Gastroesophageal sphincter (tissue), 3 donors: ENCODE data around the gene TRRAP.

ENCODE experiments used
- CTCF ChIP-seq, 4 experiments: fragments of 200-600 bp in 2 of 4; fragments of 450-650 bp in 2 of 4; sonication (generic) in 1 of 4; IDR thresholded peaks; one replicate each; pipeline ENCODE4 v1.5.1; 2017 to 2019; ENCODE audit warnings: antibody characterized with exemption in 4 of 4, mild to moderate bottlenecking in 2 of 4, moderate library complexity in 2 of 4
- POLR2A ChIP-seq, 2 donors: fragments of 450-650 bp; IDR thresholded peaks; one replicate each; pipeline ENCODE4 v1.6.1; 2017; ENCODE audit warnings: antibody characterized with exemption in 2 of 2, mild to moderate bottlenecking in 2 of 2, moderate library complexity in 1 of 2
- POLR2AphosphoS5 ChIP-seq: sonication (generic); formaldehyde crosslinking; IDR thresholded peaks from one replicate; pipeline ENCODE4 v1.6.1; 2017; ENCODE audit warnings: antibody characterized with exemption

DNA sequence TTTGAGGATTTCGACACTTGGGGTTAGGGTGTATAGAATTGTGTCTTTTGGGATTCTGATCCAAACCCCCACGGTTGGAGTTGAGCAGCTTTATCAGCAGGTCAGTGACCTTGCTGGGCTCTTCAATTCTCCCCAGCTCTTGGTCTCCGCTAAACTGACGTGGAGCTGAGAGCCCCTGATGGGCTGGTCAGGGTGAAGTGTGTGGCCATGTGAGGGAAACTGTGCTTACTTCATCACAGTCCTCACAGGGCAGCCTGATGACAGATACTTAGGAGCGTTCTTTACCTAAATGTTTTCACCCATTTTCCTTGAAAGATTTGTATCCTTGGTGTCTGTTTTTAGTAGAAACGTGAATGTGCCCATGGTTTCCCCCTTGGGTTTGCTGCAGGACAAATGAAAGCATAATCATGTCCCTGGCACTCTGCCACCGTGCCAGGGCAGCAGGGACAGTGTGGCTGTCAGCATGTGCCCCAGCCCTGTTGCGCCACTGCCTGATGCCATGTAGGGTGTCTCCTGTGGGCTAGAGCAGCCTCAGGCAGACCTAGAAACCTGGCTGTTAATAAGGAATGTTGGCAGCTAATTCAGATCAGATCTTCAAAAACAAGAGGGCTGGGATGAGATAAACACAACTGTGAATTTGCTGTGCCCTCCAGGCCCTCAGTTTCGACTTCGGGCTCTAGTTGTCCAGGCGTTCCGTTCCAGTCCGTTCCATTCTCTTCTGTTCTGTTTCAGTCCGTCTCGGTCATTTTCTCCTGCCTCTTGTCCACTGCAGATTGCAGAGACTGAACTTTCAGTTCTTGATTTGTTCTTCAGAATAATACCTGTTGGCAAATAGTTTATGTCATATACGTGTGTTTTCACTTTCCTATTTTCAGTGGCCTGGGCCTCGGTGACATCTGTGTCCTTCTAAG, 96.8 kb downstream of the TRRAP start:
- TF ChIP-seq CTCF (IDR thresholded peaks at IDR 0.05), result no peak
- TF ChIP-seq POLR2A (IDR thresholded peaks at IDR 0.05), result no peak
- no peak for TF ChIP-seq POLR2AphosphoS5
